Fibroblast of pulmonary artery (primary cell): ENCODE measurements around the gene IRF2.

Experiments
- DNase-seq: peaks from one replicate; pipeline ENCODE4 v3.0.0-alpha.2; 2010; ENCODE audit warnings: low read depth
- H3K4me3 ChIP-seq: replicated peaks from 2 replicates; pipeline ENCODE4 v1.5.1; 2011; ENCODE audit warnings: low read depth, mild to moderate bottlenecking, control low read depth, low read length, moderate library complexity
- CTCF ChIP-seq: IDR thresholded peaks from 2 replicates; pipeline ENCODE4 v1.5.1; 2011; ENCODE audit warnings: mild to moderate bottlenecking, control low read depth, low read length, inconsistent platforms; ENCODE audit errors: missing control alignments

The IRF2 gene

DNA sequence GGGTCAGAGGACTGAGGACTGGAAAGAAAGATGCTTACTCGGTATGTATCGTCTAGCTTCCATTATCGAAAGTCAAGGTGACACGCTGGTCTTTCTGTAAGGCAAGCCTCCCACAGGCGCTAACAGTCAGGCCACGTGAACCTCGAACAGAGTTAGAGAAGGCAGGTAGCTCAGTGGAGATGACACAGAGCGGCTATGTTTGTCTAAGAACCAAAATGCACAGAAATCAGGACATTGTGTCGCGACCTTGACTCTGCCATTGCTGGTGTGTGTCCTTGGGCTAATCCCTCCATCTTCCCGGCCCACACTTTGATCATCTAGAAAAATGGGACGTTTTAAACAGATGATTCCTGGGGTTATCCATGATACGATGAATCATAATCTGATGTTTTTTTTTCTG, 40.3 kb downstream of the IRF2 start:
- no peak for TF ChIP-seq CTCF
- no peak for DNase-seq
- no peak overlapping the region for H3K4me3 ChIP-seq

DNA sequence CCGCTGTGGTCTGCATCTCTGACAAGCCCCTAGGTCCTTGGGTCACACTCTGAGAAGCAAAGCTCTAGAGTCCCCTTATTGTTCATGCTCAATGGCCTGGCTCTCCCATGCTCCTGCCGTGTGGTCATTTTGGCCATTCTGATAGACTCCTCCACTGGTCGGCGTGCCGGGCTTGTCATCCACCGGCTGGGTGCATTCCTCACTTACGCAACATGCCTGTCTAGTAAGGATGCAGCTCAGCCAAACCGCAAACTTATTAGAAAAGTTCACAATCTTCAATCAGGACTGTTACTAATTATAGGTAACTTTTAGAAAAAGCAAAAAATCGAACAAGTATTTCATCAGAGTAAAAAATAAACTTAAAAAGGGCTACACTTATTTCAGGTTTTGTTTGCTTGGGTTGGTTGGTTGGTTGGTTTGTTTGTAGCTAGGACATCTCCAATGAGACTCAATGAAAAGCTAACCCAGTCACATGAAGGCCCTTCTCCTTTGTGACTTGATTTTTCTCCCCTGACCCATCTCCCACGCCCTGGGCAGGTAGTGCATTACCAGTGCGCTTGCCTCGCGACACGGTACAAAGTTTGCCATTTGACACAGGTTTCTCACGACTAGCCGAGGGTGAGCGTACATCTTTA, 41.0 kb downstream of the IRF2 start:
- no peak for DNase-seq
- no peak overlapping the region for H3K4me3 ChIP-seq
- no peak for TF ChIP-seq CTCF

DNA sequence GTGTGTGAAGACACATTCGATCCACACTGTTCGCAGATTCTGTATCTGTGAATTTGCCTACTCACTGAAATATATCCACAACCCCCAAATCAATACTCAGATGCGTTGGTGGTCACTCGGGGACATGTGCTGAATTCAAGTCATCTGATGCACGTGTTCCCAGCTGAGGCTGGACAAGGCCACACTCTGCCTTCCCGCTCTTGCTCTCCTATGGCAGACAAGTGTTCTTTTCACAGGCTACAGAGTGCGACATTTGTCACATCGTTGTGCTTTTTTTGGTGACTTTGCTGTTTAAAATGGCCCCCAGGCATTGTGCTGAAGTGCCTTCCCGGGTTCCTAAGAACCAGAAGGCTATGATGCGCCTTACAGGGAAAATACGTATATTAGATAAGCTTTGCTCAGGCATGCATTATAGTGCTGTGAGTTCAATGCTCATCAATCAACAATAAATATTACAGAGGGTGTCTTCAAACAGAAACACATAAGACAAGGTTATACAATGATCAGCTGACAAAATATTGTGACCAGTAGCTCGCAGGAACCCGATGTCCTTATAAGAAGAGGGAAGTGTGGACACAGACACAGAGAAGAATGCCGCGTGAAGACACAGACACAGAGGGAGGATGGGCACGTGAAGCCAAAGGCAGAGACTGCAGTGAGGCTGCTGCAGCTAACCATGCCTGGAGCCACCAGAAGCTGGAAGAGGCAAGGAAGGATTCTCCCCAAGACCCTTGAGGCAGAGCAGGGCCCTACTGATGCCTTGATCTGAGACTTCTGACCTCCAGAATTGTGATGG, 42.0 kb downstream of the IRF2 start:
- no peak overlapping the region for H3K4me3 ChIP-seq
- no peak for TF ChIP-seq CTCF

DNA sequence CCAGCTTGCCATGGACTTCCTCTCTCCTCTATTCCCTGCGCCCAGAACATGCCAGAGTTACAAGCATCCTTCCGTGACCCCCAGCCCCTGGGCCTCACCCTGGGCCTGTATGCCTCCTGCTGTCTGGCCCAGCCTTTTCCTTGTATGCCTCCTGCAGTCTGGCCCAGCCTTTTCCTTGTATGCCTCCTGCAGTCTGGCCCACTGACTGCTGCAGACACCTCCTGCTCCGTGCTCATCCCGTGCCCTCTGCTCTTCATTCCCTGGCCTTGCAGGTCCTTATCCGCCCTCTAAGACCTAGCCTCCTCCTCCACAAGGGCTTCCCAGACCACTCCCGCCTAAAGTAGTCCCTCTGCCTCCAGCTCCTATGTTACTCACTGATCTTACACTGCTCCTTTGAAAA, 44.2 kb downstream of the IRF2 start:
- TF ChIP-seq CTCF: no peak
- no peak for DNase-seq
- no peak overlapping the region for H3K4me3 ChIP-seq

More for the DNA sequence above, 42.0 kb downstream of the IRF2 start:
- no peak for DNase-seq

- H3K4me3 ChIP-seq: no peak overlapping the region
- DNase-seq: no peak
- TF ChIP-seq CTCF: no peak
These were observed 45.6 kb downstream of the IRF2 start for GRCh38 chr4:184428787-184429186.

- DNase-seq: peak; percentile 53
- TF ChIP-seq CTCF: no peak
- no peak overlapping the region for H3K4me3 ChIP-seq
These were observed 46.7 kb downstream of the IRF2 start for GRCh38 chr4:184427687-184428086.
